Neural cell (in vitro differentiated cells): ENCODE results near the gene GFRA4.

ENCODE experiments used
- CTCF ChIP-seq: fragments of 450-650 bp; IDR thresholded peaks from 2 replicates; pipeline ENCODE4 v1.5.1; 2014; ENCODE audit warnings: antibody characterized with exemption, mild to moderate bottlenecking, moderate library complexity; ENCODE audit not compliant: poor library complexity, severe bottlenecking
- POLR2AphosphoS5 ChIP-seq: IDR thresholded peaks from 2 replicates; pipeline ENCODE4 v1.6.1; 2012
- REST ChIP-seq: IDR thresholded peaks from 2 replicates; pipeline ENCODE4 v1.6.1; 2012; ENCODE audit warnings: borderline replicate concordance

GRCh38 chr20:3698591-3699001, 35.4 kb upstream of the GFRA4 start:
- TF ChIP-seq CTCF (no peak), POLR2AphosphoS5 (no peak), REST (no peak)
